GM18868 (cell line): ENCODE measurements around the gene DGCR6L.
"Not testable (repeated sequence)": the region's sequence is repeated elsewhere in the genome, so short reads cannot be mapped to it uniquely, and the experiment has no call there.

ENCODE experiments used
- ATAC-seq: cut with Tn5 transposase; IDR thresholded peaks from one replicate; pipeline ENCODE4 v1.9.1; 2021; ENCODE audit warnings: mild to moderate bottlenecking, moderate library complexity; ENCODE audit not compliant: unreplicated experiment

DGCR6L gene

GRCh38 chr22:20319745-20320658 is at the start of gene DGCR6L:
Gene DGCR6L, minus strand, starts transcription at chr22:20320060. Its CDS starts 72 bp downstream, at chr22:20319988.
- peak; percentile 67 for ATAC-seq

- ATAC-seq = not testable (repeated sequence)
Measured at GRCh38 chr22:20368875-20369274, 49.0 kb upstream of the DGCR6L start.

GRCh38 chr22:20366841-20367240 is 47.0 kb upstream of the DGCR6L start:
- ATAC-seq = not testable (repeated sequence)

GRCh38 chr22:20364335-20365260 is 44.7 kb upstream of the DGCR6L start:
- not testable (repeated sequence) for ATAC-seq

- ATAC-seq = not testable (repeated sequence)
Measured at GRCh38 chr22:20362403-20362802, 42.5 kb upstream of the DGCR6L start.

- not testable (repeated sequence) for ATAC-seq
Measured at GRCh38 chr22:20361752-20362229, 41.9 kb upstream of the DGCR6L start.

DNA sequence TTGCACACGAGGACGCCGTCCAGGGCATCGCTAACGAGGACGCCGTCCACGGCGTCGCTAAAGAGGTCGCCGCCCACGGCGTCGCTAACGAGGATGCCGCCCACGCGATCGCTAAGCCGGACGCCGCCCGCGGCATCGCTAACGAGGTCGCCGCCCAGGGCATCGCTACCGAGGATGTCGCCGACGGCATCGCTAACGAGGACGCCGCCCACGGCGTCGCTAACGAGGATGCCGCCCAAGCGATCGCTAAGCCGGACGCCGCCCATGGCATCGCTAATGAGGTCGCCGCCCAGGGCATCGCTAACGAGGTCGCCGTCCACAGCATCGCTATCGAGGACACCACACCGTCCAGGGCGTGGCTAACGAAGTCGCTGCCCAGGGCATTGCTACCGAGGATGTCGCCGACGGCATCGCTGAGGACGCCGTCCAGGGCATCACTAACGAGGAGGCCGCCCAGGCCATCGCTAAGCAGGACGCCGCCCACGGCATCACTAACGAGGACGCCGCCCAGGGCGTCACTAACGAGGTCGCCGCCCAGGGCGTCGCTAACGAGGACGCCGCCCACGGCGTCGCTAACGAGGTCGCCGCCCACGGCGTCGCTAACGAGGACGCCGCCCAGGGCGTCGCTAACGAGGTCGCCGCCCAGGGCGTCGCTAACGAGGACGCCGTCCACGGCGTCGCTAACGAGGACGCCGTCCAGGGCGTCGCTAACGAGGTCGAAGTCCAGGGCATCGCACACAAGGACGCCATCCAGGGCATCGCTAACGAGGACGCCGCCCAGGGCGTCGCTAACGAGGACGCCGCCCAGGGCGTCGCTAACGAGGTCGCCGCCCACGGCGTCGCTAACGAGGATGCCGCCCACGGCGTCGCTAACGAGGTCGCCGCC is 41.2 kb upstream of the DGCR6L start:
- ATAC-seq = not testable (repeated sequence)

DNA sequence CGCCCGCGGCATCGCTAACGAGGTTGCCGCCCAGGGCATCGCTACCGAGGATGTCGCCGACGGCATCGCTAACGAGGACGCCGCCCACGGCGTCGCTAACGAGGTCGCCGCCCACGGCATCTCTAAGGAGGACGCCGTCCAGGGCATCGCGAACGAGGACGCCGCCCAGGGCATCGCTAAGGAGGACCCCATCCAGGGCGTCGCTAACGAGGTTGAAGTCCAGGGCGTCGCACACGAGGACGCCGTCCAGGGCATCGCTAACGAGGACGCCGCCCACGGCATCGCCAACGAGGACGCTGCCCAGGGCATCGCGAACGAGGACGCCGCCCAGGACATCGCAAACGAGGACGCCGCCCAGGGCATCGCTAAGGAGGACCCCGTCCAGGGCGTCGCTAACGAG is 40.4 kb upstream of the DGCR6L start:
- ATAC-seq = not testable (repeated sequence)

- ATAC-seq = not testable (repeated sequence)
Measured at GRCh38 chr22:20358503-20359239, 38.8 kb upstream of the DGCR6L start.

- not testable (repeated sequence) for ATAC-seq
Measured at GRCh38 chr22:20357967-20358366, 38.1 kb upstream of the DGCR6L start.

DNA sequence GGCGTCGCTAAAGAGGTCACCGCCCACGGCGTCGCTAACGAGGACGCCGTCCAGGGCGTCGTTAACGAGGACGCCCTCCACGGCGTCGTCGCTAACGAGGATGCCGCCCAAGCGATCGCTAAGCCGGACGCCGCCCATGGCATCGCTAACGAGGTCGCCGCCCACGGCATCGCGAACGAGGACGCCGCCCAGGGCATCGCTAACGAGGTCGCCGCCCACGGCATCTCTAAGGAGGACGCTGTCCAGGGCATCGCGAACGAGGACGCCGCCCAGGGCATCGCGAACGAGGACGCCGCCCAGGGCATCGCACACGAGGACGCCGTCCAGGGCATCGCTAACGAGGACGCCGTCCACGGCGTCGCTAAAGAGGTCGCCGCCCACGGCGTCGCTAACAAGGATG is 37.0 kb upstream of the DGCR6L start:
- ATAC-seq = not testable (repeated sequence)

DNA sequence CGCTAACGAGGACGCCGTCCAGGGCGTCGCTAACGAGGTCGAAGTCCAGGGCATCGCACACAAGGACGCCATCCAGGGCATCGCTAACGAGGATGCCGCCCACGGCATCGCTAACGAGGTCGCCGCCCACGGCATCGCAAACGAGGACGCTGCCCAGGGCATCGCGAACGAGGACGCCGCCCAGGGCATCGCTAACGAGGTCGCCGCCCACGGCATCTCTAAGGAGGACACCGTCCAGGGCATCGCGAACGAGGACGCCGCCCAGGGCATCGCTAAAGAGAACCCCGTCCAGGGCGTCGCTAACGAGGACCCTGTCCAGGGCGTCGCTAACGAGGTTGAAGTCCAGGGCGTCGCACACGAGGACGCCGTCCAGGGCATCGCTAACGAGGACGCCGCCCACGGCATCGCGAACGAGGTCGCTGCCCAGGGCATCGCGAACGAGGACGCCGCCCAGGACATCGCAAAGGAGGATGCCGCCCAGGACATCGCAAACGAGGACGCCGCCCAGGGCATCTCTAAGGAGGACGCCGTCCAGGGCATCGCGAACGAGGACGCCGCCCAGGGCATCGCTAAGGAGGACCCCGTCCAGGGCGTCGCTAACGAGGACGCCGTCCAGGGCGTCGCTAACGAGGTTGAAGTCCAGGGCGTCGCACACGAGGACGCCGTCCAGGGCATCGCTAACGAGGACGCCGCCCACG is 36.2 kb upstream of the DGCR6L start:
- ATAC-seq = not testable (repeated sequence)

DNA sequence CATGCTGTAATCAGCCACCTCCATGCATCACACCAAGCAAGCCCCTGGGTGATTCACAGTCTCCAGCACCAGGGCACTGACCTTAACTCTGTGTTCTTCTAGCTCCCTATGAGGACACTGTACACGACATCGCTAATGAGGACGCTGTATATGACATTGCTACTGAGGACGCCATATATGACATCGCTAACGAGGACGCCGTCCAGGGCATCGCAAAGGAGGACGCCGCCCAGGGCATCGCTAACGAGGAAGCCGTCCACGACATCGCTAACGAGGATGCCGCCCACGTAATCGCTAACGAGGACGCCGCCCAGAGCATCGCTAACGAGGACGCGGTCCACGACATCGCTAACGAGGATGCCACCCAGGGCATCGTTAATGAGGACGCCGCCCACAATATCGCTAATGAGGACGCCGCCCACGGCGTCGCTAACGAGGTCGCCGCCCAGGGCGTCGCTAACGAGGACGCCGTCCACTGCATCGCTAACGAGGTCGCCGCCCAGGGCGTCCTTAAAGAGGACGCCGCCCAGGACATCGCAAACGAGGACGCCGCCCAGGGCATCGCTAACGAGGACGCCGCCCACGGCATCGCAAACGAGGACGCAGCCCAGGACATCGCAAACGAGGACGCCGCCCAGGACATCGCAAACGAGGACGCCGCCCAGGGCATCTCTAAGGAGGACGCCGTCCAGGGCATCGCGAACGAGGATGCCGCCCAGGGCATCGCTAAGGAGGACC is 34.5 kb upstream of the DGCR6L start:
- ATAC-seq = no peak

DNA sequence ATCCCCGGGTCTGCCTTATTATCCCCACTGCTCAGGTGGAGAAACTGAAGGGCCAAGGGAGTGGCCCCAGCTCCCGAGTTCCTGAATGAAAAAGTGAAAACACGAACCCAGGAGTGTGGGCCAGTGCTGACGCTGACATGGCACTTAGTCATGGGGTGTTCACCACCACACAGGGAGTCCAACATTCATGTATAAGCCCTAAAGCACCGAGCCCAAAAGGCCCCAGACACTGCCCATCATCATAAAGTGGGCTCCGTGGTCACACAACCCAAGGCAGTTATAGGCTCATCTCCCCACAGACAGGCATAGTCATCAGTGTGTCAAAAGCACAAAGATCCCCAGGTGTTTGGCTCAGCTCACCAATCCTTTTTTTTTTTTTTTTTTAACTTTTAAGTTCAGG is 32.7 kb upstream of the DGCR6L start:
- not testable (repeated sequence) for ATAC-seq

DNA sequence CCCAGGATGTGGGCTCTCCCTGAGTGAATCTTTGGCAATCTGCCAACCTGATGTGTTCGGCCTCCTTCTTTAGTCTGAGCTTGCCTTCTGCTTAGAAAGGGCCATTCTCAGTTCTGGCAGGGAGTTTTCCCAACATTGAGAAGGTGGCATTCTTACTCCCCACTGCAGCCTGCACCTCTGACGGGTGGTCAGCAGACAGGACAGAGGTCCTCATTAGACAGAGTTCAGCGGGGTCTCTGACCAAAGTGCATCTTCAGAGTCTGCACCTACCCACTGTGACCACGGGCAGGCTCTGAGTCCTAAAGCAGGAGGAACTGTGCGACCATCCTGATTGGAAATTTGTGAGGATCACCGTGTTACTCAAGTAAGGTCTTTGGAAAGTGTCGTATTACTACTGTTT is 26.7 kb upstream of the DGCR6L start:
- not testable (repeated sequence) for ATAC-seq

DNA sequence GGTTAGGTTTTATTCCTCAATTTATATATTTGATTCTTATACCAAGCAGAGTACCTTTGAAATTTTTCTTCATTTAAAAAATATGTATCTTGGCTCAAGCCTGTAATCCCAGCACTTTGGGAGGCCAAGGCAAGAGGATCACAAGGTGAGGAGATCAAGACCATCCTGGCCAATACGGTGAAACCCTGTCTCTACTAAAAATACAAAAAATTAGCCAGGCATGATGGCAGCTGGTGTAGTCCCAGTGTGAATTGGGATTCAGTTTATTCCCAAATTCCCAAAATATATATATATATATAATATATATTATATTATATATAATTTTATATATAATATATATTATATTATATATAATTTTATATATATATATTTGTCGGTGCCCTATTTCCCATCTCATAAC is 18.4 kb upstream of the DGCR6L start:
- not testable (repeated sequence) for ATAC-seq

- ATAC-seq = not testable (repeated sequence)
Measured at GRCh38 chr22:20337807-20338206, 17.9 kb upstream of the DGCR6L start.

- ATAC-seq = not testable (repeated sequence)
Measured at GRCh38 chr22:20336561-20336960, 16.7 kb upstream of the DGCR6L start.
